PC-9 (cell line): Measurements from ENCODE around the gene GPR176.

Experiments used
- CTCF ChIP-seq: fragments of 200-600 bp; sonication (generic); conservative IDR thresholded peaks from 2 replicates; pipeline ENCODE4 v1.6.1; 2017; ENCODE audit warnings: mixed run types, antibody characterized with exemption, mild to moderate bottlenecking, moderate library complexity
- EZH2 ChIP-seq: fragments of 200-600 bp; sonication (generic); IDR thresholded peaks from 2 replicates; pipeline ENCODE4 v1.8.0; 2017; ENCODE audit warnings: antibody characterized with exemption, low read depth

- TF ChIP-seq CTCF (no peak), EZH2 (no peak)
Measured at GRCh38 chr15:39808909-39809308, 111.2 kb downstream of the GPR176 start.
